ENCODE data around the gene RASAL2.
"Not testable (repeated sequence)": the region's sequence is repeated elsewhere in the genome, so short reads cannot be mapped to it uniquely, and the experiment has no call there.

RASAL2 gene

GRCh38 chr1:178165196-178165595 lies 71.3 kb downstream of the RASAL2 start:
- no peak for DNase-seq (ENCODE audit: low read depth in 2 of 2)

GRCh38 chr1:178166429-178167024 lies 72.6 kb downstream of the RASAL2 start:
- no peak for DNase-seq (ENCODE audit: low read depth in 2 of 2)

GRCh38 chr1:178168536-178168935 lies 74.6 kb downstream of the RASAL2 start:
- DNase-seq (ENCODE audit: low read depth in 2 of 2), result no peak

GRCh38 chr1:178169649-178170048 lies 75.7 kb downstream of the RASAL2 start:
- no peak for DNase-seq (ENCODE audit: low read depth in 2 of 2)

- no peak for DNase-seq (ENCODE audit: low read depth in 2 of 2)
These were observed 79.0 kb downstream of the RASAL2 start for GRCh38 chr1:178172939-178173338.

- DNase-seq (ENCODE audit: low read depth in 2 of 2), result no peak
These were observed 80.6 kb downstream of the RASAL2 start for GRCh38 chr1:178174539-178174938.

GRCh38 chr1:178180405-178180804 lies 86.5 kb downstream of the RASAL2 start:
- no peak for DNase-seq (ENCODE audit: low read depth in 2 of 2)

- no peak for DNase-seq (ENCODE audit: low read depth in 2 of 2)
These were observed 89.9 kb downstream of the RASAL2 start for GRCh38 chr1:178183796-178184195.

GRCh38 chr1:178188306-178188705 lies 94.4 kb downstream of the RASAL2 start:
- no peak for DNase-seq (ENCODE audit: low read depth in 2 of 2)

- no peak for DNase-seq (ENCODE audit: low read depth in 2 of 2)
These were observed 95.9 kb downstream of the RASAL2 start for GRCh38 chr1:178189814-178190213.

GRCh38 chr1:178190881-178191280 lies 97.0 kb downstream of the RASAL2 start:
- no peak for DNase-seq (ENCODE audit: low read depth in 2 of 2)

- no peak for DNase-seq (ENCODE audit: low read depth in 2 of 2)
These were observed 98.8 kb downstream of the RASAL2 start for GRCh38 chr1:178192686-178193085.

- no peak for DNase-seq (ENCODE audit: low read depth in 2 of 2)
These were observed 102.7 kb downstream of the RASAL2 start for GRCh38 chr1:178196631-178197030.

GRCh38 chr1:178202095-178202494 lies 108.2 kb downstream of the RASAL2 start:
- not testable (repeated sequence) for DNase-seq (ENCODE audit: low read depth in 2 of 2)

GRCh38 chr1:178202546-178202945 lies 108.6 kb downstream of the RASAL2 start:
- not testable (repeated sequence) for DNase-seq (ENCODE audit: low read depth in 2 of 2)

GRCh38 chr1:178208269-178208856 lies 114.5 kb downstream of the RASAL2 start:
- not testable (repeated sequence) for DNase-seq (ENCODE audit: low read depth in 2 of 2)

GRCh38 chr1:178209935-178210334 lies 116.0 kb downstream of the RASAL2 start:
- no peak for DNase-seq (ENCODE audit: low read depth in 2 of 2)

- no peak for DNase-seq (ENCODE audit: low read depth in 2 of 2)
These were observed 124.6 kb downstream of the RASAL2 start for GRCh38 chr1:178218550-178218949.

- no peak for DNase-seq (ENCODE audit: low read depth in 2 of 2)
These were observed 126.2 kb downstream of the RASAL2 start for GRCh38 chr1:178220094-178220493.

GRCh38 chr1:178223289-178223688 lies 129.4 kb downstream of the RASAL2 start:
- DNase-seq (ENCODE audit: low read depth in 2 of 2), result no peak

- DNase-seq (ENCODE audit: low read depth in 2 of 2), result no peak
These were observed 130.5 kb downstream of the RASAL2 start for GRCh38 chr1:178224358-178224757.

- no peak for DNase-seq (ENCODE audit: low read depth in 2 of 2)
These were observed 137.0 kb downstream of the RASAL2 start for GRCh38 chr1:178230881-178231409.

GRCh38 chr1:178232108-178232507 lies 138.2 kb downstream of the RASAL2 start:
- no peak for DNase-seq (ENCODE audit: low read depth in 2 of 2)

- DNase-seq (ENCODE audit: low read depth in 2 of 2), result no peak
These were observed 139.0 kb downstream of the RASAL2 start for GRCh38 chr1:178232949-178233348.
